PFSK-1 (cell line): Measurements from ENCODE around the gene XPNPEP1.

Experiments
- POLR2AphosphoS5 ChIP-seq: IDR thresholded peaks from 2 replicates; pipeline ENCODE4 v1.6.1; 2012; ENCODE audit warnings: low read depth, mild to moderate bottlenecking, control low read depth, low read length, moderate library complexity
- REST ChIP-seq, 2 experiments: IDR thresholded peaks; 2 replicates each; pipeline versions ENCODE4 v1.6.1 to v1.8.0; 2011 to 2012; ENCODE audit warnings: low read depth in 2 of 2, low read length in 2 of 2, control low read depth in 1 of 2, inconsistent platforms in 1 of 2, mild to moderate bottlenecking in 1 of 2, moderate library complexity in 1 of 2; ENCODE audit not compliant: insufficient read depth in 1 of 2
- SIN3A ChIP-seq: IDR thresholded peaks from 2 replicates; pipeline ENCODE4 v1.6.1; 2012; ENCODE audit warnings: mild to moderate bottlenecking, low read length, moderate library complexity, borderline replicate concordance; ENCODE audit not compliant: insufficient read depth
- TAF1 ChIP-seq: IDR thresholded peaks from 2 replicates; pipeline ENCODE4 v1.6.1; 2012; ENCODE audit warnings: low read length, control low read depth, borderline replicate concordance; ENCODE audit not compliant: insufficient read depth

- TF ChIP-seq POLR2AphosphoS5 (no peak), REST (IDR thresholded peaks at IDR 0.05; ENCODE audit: insufficient read depth in 1 of 2, low read depth in 2 of 2, low read length in 2 of 2) (no peak), TAF1 (no peak), SIN3A (no peak)
These were observed 69.4 kb downstream of the XPNPEP1 start for GRCh38 chr10:109853921-109854320.
